NCI-H526 treated with DMSO at 0.1 percent for 48 hours (cell line): ENCODE data around the gene EIF1B.

Experiments
- DNase-seq: peaks from one replicate; lab custom pipeline; 2025; lab: John Stamatoyannopoulos, UW

The EIF1B gene

GRCh38 chr3:40340541-40341170 lies 31.1 kb downstream of the EIF1B start:
- no peak for DNase-seq

GRCh38 chr3:40341671-40342070 lies 32.2 kb downstream of the EIF1B start:
- DNase-seq, result no peak

- no peak for DNase-seq
Measured at GRCh38 chr3:40350529-40350928, 41.0 kb downstream of the EIF1B start.

- no peak for DNase-seq
Measured at GRCh38 chr3:40355410-40355809, 45.9 kb downstream of the EIF1B start.

GRCh38 chr3:40358454-40358853 lies 48.9 kb downstream of the EIF1B start:
- no peak for DNase-seq
